GM21576 (cell line): ENCODE data around the gene HDGF.
"Not testable (repeated sequence)": the region's sequence is repeated elsewhere in the genome, so short reads cannot be mapped to it uniquely, and the experiment has no call there.

Source experiments
- ATAC-seq: cut with Tn5 transposase; IDR thresholded peaks from one replicate; pipeline ENCODE4 v1.9.1; 2021; ENCODE audit warnings: mild to moderate bottlenecking, moderate library complexity; ENCODE audit not compliant: unreplicated experiment

The HDGF gene

DNA sequence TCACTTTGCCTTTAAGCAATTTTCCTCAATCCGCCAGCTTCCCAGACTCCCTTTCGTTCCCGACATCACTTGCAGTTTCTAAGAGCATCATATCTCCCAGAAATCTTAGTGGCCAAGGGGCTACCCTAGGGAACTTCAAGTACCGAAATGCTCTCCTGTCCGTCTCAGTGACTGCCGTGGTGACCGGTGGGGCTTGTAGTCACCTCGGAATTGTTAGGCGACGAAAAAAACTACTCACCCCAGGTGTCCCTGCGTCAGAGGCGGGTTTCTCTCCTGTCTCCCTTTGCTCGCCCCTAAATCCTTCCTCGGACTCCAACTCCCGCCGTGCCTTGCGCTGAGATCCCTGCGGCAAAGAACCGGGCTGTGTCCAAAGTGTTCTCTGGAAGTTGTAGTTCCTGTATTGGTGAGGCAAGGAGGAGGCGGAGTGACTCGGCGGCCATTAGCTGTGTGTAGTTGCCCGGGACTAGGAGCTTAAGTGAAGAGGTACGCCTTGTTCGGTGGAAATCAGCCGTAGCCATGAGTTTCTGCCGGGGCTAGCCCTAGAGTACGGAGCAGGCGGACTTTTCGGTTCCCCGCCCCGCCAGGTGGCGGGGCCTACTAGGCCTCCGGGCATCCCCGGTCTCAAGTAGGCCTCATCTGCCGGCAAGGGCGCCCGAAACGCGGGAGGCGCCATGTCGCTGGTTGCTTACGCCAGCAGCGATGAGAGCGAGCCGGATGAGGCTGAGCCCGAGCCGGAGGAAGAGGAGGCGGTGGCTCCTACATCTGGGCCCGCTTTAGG, 15.8 kb upstream of the HDGF start, which contains the start of gene PRCC:
Gene PRCC, plus strand, starts transcription at position 435 of the 778 bp plus-strand sequence. Its CDS starts 237 bp downstream, at position 672.
- ATAC-seq, result peak; percentile 93

DNA sequence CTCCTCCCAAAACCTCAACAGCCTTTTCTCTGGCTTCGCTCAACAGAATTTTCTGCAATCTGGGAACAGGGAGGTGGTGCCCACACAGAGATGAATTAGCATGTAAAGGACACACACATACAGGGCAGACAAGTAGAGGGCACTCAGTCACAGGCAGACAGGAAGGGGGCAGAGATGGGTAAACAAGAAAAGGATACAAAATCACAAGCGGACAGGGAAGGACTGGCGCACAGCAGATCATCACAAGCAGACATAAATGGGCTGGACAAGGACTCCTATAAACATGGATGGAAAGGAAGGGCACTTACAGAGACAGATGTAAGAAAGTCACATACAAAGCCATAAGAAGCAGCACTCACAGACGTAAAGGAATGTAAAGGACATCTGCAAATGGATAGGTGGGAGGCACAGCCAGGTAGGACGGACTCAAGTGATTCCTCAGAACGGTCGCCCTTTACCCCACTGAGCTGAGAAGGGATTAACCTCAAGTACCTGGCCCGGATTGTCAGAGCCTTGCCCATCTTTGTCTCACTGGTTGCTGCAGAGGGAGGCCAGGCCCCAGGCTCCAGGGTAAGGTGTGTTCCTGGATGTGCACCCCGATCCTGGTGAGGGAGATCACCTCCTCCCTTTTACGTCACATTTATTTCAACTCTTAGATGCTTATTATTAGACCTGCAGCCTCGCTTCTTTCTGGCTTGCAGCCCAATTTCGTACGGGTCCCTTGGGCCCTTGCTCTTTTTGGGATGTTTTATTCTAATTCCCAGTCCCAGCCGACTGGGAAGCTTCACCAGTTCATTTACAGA, 15.0 kb upstream of the HDGF start:
- ATAC-seq, result no peak

DNA sequence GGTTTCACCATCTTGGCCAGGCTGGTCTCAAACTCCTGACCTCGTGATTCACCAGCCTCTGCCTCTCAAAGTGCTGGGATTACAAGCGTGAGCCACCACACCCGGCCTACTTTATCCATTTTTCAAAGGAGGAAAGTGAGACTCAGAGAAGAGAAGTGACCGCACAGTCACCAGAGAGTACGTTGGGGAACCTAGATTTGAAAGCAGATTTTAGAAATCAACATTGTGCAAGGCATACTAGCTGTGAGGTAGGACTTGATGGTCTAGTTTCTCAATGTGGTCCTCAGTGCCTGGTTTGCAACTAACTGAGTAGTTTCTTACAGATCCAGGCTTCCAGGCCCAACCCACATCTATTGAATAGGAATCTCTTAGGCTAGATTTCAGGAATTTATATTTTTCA, 14.2 kb upstream of the HDGF start:
- ATAC-seq, result no peak

DNA sequence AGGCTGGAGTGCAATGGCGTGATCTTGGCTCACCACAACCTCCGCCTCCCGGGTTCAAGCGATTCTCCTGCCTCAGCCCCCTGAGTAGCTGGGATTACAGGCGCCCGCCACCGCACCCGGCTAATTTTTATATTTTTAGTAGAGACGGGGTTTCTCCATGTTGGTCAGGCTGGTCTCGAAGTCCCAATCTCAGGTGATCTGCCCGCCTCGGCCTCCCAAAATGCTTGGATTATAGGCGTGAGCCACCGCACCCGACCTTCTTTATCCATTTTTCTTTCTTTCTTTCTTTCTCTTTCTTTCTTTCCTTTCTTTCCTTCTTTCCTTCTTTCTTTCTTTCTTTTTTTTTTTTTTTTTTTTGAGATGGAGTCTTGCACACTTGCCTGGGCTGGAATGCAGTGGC, 13.7 kb upstream of the HDGF start:
- not testable (repeated sequence) for ATAC-seq

DNA sequence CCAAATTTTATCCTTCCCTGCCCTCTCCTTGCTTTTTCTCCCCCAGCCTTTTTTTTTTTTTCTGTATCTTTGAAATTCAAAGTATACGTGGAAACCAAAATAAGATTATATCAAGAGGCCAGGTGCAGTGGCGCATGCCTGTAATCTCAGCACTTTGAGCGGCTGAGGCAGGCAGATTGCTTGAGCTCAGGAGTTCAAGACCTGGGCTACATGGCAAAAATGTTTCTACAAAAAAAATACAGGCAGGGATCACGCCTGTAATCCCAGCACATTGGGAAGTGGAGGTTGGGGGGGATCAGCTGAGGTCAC, 9.3 kb upstream of the HDGF start:
- ATAC-seq, result no peak

DNA sequence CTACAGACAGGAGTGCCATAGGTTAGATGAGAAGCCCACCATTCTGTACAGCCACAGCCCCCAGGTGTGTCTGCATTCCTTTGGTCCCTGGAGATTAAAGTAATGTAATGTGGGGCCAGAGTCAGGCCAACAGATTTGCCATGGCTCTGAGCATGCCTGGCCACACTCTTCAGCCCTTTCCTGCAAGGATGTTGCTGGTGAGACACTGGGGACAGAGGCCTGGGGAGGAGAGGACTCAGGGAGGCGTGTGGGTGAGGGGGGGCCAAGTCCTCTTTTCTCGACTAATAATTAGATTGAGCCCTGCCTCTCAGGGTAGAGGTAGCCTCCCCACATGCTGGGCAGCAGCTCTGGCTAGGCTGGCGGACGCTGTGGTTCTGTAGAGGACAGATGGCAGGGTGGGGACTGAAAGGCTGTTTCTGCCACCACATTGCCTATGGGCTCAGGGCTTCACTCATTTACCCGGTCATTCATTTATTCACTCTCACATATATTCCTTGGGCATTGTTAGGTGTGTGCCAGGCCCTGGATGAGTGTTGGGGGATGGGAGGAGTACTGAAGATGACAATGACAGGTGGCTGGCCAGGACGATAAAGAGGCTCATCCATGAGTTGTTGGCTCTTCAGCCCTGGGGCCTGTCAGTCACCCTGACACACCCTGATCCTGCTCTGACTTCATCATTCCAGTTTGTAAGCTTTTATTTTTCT, 8.8 kb upstream of the HDGF start:
- ATAC-seq, result no peak

DNA sequence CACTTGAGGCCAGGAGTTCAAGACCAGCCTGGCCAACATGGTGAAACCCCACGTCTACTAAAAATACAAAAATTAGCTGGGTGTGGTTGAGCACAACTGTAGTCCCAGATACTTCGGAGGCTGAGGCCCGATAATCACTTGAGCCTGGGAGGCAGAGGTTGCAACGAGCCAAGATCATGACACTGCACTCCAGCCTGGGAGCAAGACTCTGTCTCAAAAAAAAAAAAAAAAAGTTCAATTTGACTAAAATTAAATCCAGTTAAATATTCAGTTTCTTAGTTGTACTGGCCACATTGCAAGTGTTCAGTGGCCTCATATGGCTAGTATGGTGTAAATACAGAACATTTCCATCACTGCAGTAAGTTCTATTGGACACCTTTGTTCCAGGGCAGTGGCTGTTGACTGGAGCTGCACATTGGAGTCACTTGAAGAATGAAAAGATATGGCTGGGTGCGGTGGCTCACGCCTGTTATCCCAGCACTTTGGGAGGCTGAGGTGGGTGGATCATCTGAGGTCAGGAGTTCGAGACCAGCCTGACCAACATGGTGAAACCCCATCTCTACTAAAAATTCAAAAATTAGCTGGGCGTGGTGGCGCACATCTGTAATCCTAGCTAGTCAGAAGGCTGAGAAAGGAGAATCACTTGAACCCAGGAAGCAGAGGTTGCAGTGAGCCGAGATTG, 6.2 kb upstream of the HDGF start:
- ATAC-seq, result not testable (repeated sequence)

DNA sequence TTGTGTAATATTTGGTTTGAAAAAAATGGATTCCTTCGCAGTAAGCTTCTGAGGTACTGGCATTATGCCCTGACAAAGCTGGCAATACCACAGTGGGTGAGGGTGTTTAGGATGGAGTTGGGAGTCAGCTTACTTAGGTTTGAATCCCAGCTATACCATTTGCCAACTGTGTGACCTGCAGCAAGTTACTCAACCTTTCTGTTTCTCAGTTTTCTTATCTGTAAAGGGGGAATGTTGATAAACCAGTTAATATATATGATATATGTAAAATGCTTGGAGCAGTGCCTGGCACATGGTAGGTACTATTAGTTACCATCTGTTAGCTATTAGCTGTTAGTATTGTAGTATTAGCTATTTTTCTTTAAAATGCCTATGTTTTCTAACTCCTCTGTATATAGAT, 4.9 kb upstream of the HDGF start:
- no peak for ATAC-seq

DNA sequence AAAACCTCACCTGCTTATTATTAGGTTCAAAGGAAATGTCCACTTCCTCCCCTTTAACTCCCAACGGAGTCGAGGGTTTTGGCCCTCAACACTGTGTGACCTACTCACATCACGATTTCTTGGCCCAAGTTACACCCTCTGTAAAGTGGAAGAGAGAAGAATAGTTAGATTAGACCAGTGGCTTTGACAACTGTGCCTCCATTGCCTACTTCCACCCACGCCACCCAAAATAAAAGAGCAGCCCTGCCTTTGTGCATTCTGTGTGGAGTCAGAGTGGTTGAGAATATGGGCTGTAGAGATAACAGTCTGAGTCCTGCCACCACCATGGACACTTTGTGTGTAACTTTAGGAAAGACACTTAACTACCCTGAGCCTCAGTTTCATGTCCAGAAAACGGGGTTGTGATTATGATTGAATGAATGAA, 4.1 kb upstream of the HDGF start:
- no peak for ATAC-seq

DNA sequence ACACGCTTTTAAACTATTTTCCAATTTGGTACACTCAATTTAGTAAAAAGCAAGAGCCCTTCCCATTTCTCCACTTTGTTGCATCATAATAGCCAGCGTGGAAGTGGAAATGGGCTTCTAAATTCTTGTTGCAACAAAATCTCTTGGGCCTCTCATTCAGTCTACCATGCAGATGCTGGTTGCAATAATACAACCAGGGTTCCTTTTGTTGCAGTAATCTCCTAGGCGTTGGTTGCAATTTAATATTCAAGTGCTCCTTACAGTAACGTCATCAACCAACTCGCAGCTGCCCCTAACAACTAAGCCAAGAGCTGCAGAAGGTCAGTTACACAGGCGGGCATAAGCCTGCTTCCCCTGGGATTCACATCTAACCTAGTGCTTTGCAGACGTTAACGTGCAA, 2.7 kb upstream of the HDGF start:
- no peak for ATAC-seq

DNA sequence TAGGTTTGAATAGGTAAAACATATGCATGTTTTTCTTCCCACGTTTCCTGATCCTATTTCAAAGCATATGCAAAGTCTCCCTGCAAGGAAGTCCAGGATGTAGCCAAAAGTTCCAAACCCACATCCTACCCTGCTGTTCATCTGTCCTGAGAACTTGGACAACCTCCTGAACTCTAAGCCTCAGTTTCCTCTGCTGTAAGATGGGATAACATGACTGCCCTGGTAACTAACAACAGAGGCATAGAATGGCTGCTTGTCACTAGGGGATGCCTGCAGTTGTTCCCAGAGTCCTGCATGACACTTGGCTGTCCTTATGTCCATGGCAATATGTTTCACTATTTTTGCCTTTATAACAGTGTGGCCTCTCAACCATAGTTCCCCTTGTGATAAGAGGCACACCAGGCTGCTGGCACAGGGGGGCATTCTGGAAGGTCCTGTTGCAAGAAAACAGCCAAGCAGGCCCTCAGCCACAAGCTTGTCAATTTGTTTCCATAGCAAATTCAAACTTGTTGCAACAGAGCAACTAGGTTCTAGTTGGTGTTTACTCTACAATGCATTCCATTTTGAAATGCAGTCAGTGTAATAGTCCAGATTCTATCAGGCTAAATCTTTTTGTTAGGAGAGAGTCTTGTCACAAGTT, 1.5 kb upstream of the HDGF start:
- no peak for ATAC-seq

DNA sequence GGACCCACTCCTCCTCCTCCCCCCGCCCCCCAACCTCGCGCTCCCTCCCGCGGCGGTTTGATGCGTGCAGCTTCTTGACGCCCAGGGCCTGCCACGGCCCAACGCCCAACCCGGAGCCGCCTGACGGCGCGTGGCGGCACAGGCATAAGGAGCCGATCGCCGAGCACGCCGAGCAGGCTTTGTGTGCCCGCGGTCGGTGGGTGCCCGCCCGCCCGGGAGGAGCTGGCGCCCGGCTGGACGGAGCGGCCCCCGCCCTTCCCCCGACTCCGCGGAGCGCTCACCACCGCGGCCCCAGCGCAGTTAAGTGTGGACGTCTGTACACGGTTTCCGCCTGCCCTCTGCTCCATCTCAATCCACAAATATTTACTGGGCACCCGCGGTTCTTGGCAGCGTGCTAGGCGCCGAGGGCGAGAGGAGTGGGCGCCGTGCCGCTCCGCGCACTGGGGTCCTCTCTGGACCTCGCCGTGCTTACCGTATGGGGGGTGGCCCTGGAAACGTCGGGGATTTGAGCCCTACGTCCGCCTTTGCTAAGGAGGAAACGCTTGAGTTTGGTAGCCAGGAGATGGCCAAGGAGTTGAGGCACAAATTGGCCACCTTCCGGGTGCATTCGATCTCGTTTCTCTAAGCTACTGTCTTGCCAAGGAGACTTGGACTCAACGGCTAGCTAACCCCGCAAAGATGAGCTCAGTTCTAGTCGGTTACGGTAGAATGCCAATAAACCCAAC, 444 bp upstream of the HDGF start:
- ATAC-seq, result peak; percentile 50

DNA sequence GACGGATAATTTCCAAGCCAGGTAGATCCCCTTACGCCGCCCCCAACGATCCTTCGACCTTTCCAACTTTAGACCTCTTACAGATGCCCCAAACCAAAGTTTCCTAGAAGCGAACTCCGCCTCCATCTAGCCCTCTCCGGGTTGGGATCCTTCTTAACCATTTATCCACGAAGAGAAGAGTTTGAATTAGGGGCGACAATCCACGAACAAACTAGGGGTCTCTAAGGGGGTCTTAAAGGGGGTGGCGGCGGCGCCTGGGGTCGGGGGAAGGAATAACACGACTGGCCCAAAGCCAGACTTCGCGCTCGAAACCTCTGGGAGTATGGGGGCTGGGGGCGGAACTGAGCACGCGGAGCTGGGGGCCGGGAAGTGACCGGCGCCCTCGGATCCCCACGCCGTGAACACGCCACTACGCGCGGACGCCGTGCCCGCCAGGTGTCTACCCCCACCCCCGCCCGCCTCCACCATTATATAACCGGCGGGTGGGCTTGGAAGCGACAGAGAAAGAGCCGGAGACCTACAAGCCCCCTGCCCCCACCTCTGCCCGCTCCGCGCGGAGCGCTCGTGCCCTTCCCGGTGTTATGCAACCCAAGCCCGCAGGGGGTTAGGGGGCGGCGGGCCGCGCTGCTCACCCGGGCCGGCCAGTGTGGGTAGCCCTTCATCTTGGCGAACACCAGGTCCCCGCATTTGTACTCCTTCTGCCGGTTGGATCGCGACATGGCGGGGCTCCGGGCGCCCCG, 594 bp downstream of the HDGF start:
- peak; percentile 9 for ATAC-seq

DNA sequence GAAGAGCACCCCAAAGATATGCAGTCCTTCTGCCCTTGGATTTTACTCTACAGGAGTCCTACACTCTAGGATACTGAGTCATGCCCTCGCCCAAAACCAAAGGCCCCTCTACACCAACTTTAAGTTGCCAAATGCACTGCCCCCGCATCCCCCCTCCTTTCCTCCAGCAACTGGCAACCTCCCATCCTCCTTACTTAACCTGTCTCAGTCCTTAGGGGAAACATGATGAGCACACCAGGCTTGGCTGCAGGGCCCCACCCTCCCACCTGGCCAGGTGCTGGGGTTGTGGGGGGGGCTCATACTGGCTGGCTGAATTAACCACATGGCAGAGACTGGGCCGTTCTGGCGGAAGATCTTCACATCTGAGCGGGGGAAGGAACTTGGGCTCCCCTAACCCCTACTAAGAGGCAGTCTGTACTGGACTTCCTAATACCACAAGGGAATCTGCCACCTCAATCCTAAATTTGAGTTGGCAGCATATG, 1.2 kb downstream of the HDGF start:
- ATAC-seq, result no peak

DNA sequence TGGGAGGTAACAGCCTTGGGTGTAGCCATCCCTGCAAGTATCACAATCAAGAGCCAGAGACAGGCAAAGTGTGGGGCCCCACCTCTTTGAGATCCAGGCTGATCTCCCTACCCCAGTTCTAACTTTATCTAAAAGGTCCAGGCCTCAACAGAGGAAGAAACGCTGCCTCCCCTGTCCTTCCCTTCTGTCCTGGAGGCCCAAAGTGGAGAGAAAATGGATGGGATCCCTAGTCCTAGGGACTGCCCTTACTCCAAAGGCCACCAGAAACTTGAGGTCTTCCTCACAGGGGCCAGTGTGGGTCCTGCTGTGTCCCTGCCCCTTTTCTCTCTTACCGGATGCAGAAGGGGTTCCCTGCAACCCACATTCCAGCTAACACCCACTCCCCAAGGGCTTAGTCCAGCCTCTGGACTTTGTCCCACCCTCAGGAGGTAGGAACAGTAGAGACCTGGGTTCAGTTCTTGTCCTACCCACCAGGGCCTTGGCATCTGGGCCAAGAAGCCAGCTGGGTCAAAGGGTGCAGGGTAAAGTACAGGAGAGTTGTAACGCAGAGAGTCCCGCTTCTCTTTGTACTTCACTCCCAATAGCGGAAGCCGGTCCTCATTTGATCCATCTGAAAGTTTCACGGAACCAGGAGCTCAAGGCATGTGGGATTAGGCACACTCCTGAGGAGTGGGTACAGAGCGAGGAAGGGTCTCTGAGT, 1.9 kb downstream of the HDGF start:
- no peak for ATAC-seq

DNA sequence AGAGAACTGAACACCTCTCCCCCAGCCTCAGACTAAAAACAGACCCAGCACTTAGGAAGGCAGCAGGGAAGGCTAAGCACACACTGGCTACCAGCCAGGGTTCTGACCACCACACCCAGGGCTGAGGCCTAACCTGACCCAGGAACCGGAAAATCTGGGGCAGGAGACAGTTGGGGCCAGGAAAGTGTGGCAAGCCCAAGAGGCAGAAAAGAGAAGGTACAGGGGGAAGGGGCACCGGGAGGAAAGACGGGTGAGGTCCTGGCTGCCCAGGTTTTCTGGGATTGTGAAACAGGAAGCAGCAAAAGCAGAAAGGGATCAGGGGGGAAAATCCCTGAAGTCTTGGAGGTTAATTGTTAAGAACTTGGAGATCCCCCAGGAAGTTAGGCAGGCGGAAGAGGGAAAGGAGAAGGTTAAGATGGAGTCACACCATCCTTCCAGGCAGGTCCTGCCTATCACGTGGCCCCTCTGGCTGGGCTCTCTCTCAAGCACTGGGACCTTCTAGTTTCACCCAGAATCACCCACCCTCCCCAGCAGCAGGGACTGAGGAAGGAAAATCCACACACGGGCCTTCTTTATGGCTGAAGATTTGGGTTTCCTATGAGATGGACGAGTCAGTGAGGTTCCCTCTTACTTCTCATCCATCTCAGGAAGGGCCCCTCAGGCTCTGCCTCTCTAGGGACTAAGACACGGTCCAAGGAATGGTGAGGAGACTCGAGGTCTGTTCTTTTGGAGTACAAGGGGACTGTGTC, 2.6 kb downstream of the HDGF start:
- no peak for ATAC-seq

DNA sequence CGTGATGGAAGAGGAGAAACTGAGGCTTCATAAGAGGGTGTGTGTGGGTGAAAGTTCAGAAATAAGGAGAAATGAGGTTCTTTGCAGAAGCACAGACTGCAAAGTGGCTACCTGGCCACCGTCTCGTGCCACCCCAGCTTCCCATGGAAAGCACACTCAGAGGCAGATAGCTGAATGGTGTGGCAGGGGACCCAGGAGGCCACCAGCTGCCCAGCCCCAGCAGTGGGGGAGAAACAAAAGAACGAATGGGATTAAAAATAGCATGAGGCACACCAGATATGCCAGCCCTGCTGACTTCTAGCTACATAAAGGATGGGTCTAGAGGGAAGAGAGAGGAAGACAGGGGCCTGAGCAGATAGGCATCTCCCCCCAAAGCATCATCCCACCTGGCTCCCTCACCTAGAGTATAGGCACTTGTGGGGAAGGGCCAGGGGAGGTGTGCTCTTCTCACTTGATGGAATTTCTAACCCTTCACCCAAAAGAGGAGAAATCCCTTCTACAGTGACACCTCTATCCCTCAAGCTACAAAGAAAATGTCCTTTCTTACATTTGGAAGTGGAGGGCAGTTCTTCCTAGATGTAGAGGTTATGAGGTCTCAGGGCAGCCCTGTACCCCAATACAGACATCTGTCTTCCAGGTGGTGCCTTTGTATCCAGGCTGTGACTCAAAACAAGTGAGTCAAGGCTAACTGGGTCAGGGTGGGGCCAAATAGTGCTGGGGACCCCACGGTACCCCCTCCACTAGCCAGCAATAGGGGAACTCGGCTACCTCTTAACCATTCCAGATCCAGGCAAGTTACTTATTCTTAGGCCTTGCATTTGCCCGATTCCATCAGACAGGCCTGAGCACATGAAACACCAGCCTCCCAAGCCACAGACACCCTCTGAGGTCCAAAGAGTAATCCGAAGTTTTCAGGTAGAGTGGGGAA, 3.5 kb downstream of the HDGF start:
- ATAC-seq, result no peak
